ENCODE measurements around the gene MYMK.

Gene MYMK

DNA sequence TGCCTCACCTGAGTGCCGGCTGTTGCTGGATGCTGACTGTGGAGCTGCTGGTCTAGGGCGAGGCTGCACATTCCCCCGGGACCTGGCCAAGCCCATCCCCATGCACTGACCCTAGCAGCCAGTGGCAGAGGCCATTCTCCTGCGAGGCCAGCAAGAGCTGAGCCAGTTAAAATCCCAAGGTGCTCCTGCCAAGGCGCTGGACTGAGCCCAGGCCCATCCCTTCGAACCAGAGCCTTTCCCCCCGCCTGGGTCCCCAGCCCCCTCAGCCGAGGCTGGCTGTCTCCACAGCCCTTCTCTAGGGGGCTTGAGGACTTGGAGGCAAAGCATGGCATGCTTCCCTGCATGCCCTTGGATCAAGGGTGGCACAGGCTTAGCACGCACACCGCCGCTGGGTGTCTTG lies 11.3 kb upstream of the MYMK start:
- DNase-seq: no peak

DNA sequence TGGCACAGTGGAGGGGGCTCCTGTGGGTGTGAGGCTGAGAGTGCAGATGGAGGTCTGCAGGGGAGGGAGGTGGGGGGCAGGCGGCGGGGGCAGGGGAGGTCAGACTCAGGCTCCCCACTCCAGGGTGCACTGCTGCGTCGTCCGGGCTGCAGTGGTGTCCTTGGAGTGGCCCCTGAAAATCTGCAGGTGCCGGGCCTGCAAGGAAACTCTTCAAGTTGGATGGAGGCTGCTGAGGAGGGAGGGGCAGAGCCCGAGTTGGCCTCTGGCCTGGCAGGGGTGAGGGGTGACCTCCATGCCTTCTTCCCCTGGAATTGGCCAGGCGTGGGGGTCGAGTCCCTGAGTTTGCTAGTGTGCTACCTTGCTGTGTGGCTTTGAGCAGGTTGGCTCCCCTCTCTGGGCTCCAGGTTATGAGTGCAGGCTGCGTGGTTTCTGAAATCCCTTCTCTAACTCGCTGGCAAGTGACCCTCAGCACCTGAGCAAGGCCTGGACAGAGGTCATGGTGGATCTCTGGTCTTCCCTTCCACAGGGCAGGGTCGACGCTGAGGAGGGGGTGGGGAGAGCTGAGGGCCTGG lies 10.6 kb upstream of the MYMK start:
- DNase-seq: no peak

DNA sequence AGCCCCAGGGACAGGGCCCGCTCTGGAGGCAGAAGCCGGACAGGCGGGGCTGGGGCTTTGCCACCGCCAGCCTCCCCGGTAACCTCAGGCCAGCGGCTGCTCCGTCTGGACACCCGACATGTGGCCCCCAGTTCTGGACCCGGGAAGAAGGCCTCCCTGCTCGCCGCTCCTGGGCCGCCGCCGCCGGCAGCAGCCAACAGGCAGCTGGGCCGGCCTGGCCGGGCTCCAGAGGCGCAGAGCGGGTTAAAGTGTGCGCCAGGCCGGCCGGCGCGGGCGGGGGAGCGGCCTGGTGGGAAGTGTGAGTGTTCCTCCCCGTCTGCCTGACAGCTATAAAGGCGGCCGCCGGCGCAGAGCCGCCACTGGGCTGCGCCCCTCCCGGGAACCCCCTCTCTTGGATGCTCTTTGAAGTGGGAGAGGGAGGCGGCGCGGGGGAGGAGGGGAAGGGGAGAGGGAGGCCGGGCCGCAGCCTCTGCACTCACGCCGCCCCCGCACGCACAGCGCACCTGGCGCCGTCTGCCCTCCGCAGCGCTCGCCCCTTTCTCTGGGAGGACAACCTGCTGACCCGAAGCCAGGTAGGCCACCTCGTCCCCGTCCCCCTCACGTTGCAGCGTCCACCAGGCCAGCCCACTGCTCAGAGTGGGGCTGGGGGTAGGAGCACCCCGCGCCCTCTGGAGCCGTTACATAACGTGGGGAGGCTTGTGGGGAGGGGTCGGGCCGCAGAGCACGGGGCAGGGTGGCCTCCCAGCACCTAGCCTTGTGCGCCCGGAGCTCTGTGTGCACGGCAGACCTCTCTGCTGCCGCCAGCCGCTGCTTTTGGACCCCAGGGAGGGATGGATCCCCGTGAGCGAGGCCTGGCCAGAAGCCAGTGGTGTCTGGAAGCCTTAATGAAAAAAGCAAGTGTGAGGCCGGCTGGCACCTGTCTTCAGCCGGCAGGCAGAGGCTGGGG lies 9.9 kb upstream of the MYMK start, which contains the start of gene ADAMTSL2:
TSS of gene ADAMTSL2 (plus strand) at position 359 of the 946 bp plus-strand sequence. CDS start 2,009 bp downstream, outside the sequence.
- peak in 43 of 51 donors; percentile 17 to 79 (median 54) for DNase-seq

DNA sequence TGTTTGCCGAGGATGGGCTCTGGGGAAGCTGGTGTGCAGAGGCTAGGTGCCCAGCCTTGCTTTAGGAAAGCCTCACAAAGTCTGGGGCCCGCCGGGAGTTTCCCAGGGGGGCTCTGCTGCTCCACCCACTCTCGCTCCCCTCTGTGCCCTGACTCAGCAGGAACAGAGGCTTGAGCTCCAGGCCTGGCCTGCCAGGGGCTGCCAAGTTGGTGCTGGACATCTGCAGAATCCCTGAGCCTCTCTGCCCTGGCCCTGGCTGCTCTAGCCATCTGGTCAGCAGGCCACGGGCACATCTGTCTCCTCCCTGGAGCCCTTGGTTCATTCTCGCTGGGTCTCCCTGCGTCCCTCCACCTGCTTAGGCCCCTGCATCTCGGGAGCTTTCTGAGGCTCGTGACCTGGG lies 9.1 kb upstream of the MYMK start:
- peak in 13 of 51 donors; percentile 30 to 57 (median 47) for DNase-seq

DNA sequence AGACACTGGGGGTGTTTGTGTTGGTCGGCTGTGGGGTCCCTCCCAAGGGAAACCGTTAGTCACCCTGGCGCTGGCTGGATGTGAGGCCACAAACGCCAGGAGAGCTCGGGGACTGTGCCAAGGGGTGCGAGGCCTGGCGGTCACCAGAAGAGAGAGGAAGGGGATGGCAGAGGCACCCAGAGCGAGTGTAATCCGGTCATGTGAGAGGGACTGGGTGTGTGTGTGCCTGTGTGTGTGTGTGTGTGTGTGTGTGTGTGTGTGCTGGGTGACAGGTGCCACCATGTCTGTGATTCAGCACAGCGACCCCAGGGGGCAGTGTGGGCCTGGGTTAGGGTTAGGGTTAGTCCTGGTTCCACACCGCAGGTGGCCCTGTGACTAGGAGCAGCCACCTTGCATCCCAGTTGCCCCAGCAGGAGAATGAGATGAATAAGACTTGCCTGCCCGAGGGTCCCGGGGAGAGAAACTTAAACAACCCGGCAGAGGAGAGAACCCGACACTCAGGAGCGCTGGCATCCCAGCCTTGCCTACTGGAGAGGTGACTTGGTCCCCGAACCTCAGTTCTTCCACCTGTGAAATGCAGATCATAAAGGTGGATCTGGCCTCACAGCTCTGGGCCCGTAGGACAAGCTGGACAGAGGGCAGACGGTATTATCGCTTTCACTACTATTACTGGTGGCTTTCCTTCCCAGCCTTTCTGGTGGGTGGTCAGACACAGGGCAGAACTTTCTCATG lies 8.3 kb upstream of the MYMK start:
- peak in 41 of 51 donors; percentile 5 to 70 (median 36) for DNase-seq

DNA sequence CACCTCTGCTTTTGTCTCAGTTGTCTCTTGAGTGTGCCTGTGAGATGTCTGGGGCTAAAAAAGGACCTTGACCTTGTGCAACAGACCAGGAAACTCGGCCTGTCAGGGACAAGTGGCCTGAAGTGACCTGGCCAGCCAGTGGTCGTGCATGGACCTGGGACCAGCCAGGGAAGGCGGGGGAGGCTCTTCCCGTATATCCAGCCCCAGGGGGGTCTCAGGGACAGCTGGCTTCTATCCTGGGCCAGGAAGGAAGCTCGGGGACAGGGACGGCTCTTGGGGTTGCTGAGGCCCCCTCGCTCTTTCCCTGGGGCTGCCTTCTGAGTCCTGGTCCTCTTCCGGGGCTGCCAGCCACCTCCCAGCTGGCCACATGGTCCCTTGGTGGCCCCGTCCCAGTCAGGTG lies 6.5 kb upstream of the MYMK start:
- no peak for DNase-seq

DNA sequence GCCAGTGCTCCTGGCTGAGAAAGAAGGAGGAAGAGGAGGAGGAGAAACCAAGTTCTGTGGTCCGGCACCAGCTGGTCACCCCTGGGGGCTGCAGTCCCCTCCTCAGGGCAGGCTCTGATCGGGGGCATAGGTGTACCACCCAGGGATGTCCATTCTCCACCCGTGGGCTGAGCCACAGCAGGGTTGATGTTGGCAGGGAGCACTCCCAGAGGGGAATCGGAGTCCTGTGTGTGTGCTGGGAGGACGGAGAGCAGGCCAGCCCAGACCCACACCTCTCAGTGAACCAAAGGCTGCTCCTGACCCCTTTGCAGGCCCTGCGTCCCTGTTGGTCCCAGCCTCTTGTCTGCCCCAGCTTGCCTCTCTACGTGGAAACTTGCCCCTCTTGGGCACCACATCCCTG lies 5.1 kb upstream of the MYMK start:
- DNase-seq: no peak

DNA sequence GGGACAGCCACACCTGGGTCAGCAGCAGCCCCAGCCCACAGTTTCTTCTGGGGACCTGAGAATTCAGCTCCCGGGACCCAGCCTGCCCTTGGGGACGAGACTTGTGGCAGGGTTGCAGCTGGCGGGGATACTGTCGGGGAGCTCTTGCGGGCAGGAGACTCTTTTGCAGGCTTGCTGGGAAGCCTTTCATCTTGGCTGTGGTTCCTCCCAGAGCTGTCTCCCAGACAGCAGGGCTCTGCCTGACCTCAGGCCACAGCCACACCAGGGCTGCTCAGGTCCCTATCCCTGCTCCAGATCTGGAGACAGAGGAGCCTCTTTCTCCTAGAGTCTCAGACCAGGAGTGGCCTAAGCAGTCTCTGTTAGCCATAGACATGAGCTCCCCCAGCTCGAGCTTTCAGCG lies 4.7 kb upstream of the MYMK start:
- DNase-seq: no peak

DNA sequence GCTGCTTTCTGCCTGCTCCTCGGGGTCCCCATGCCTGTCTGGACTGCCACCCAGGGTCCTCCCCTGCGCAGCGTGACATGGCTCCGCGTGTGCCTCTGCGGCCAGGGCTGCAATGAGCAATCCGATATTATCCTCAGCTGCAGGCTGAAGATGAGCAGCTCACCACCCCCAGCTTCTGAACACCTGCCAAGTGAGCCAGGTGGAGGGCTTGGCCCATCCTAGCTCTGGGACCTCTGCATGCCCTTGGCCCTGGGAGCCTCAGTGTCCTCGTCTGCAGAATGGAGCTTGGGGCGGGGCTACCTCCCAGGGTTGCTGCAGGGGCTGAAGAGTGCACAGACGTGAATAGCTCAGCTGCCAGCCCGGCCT lies 4.1 kb upstream of the MYMK start:
- no peak for DNase-seq

DNA sequence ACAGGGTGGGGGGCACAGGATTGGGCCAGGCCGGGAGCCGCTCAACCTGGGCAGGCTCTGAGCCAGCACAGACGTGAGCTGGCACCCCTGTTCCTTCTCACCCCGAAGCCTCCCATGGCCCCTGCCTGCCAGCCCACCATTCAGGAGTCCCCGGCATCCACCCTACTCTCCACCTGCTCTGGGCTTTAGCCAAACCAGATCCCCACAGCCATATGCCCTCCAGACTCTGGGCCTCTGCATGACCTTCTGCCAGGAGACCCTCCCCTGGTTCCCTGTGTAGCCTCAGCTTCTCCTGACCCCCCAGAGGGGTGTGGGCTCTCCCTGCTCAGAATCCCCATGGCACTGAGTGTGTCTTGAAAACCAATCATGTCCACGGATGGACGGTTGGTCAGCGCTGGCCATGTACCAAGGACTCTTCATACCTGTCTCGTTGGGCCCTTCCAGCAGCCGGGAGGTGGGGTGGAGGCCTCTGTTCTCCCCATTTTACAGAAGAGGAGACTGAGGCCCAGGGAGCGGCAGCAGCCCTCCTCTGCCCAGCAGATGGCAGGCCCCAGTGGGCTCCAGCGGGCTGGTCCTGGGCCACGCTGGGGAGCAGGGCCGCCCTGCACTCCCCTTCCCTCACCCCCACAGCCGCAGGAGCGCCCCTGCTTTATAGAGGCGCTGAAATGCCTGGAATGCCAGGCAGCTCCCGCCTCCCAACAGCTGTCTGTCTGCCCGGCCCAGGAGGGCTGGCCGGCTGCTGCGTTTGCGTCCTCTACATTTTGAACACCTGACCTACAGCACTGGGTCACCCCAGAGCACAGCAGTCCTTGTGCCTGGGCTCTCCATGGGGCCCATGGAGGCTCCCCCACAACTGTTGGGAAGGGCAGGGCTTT lies 3.5 kb upstream of the MYMK start:
- DNase-seq: no peak

DNA sequence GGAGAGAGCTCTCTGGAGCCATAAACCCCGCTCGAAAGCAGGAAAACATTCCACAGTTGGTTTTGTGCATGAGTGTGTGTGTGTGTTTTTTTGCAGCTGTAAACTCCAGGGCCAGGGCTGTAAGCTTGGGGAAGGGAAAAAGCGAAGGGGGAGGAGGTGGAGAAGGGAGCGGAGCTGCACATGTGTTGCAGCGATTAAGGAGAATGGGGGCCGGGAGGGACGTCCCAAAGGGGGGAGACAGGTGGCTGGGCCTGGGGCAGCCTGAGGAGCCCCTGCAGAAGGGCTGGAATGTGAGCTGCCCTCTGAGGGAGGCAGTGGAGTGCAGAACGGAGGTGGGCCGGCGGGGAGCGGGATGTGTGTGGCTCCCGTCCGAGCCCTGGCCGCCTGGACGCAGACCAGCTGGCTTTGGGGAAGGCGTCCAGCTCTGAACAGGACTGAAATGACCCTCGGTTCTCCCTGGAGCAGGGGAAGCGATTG lies 2.7 kb upstream of the MYMK start:
- peak in 24 of 51 donors; percentile 8 to 67 (median 47) for DNase-seq

DNA sequence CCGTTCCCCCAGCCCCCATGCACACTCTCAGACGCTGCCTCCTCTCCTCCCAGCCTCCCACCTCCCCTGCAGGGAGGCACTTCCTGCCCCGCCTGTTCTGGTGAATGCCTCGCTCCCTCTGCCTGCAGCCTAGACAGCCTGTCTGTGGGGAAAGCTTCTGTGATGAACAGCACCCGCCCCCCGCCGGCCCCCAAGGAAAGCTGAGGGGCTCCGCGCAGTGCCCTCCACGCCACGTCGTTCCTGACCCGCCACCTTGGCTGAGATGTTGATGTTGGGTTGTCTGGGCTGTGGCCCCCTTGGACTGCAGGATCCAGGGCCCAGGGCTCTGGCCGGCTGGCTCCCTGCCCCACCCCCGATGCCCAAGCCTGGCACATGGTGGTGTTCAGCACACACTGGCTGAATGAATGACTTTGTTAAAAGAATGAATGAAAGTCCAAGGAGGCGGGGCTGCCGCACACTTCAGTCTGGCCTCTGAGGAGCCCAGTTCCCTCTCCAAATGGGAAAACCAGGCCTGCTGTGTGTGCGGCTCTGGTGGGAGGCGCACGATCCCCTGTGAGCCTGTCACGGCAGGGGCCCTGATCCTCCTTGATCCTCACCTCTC lies 2.1 kb upstream of the MYMK start:
- peak in 40 of 51 donors; percentile 18 to 87 (median 65) for DNase-seq

DNA sequence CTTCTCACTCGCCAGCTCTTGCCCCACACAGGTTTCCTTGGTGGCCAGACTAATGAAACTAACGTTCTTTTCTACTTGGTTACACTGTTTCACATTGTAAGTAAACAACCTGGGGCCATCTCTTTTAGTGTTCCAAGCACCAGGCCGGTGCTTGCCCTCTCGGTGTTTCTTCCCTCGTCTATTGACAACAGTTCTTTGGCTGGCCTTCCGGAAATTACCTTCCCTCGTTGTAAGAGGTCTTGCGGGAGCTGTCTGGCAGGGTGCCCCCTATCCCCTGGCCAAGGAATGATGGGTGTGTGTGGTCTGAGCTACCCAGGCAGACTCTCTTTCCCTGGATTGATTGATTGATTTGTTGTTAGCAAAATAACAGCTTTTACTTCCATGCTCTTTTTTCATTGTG lies 918 bp upstream of the MYMK start:
- no peak for DNase-seq

DNA sequence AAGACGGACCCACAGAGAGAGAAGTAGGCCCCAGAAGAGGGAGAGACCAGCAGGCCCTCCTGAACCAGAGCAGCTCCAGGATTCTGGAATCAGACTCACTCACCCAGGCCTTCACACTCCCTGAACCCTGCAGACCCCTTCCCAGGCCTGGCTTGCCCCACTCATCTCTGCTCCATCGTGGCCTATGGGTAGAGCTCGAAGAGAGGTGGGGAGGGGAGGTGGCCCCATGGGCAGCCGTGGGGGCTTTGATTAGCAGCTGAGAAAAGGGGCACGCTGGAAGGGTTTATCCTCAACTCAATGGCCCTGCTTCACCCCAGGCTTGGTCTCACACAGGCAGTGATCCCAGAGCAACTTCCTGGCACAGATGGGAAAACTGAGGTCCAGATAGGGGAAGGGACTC lies 613 bp downstream of the MYMK start:
- DNase-seq: no peak

DNA sequence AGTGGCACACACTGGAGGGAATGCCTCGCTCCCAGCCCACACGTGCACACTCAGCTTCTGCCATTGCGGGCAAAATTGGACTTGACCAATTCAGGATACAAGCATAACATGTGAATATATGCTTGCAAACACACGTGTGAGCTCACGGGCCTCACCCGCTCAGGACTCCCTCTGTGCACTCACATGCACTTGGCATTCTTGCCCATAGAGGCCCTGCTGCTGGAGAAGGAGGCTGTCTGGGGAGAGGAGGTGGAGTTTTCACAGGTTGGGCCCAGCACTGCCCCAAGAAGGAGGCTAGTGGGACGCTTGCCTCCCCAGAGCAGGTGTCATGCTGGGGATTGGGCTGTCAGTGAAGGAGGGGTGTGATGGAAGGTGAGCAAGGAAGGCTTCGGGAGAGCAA lies 1.7 kb downstream of the MYMK start:
- DNase-seq: no peak

DNA sequence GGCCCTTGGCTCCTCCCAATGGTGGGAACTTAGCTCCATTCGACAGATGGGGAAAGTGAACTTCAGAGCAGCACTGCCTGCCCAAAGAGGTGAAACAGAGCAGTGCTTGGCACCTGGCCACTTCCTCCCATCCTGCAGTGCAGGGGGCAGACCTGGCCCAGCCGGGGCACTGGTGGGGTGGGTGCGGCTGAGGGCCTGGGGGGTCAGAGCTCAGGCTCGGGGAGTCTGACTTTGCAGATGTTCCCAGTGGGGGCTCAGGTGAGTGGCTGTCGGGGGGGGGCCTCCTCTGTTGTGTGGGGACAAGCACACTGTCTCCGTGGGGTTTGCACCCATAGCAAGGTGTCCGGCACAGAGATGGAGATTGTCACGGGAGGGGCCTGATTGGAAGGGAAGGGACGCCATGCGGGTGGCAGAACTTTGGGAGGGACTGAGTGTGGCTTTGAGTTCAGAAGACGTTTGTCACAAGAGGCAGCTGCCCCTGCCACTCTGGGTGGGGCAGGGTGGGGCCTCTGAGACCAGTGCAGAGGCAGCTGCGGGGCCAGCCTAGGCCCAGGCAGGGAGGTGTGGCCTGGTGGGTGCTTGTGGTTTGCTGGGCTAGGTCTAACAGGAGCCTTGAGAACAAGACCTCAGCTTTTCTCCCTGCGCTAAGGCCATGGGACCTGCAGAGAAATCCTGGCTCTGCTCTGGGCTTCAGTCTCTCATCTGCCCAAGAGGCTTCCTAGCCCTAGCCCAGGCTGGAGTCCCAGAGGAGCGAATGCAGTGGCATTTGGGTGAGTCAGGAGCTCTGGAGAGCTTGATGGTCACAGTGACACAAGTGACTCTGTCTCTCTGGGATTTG lies 2.5 kb downstream of the MYMK start:
- no peak for DNase-seq

DNA sequence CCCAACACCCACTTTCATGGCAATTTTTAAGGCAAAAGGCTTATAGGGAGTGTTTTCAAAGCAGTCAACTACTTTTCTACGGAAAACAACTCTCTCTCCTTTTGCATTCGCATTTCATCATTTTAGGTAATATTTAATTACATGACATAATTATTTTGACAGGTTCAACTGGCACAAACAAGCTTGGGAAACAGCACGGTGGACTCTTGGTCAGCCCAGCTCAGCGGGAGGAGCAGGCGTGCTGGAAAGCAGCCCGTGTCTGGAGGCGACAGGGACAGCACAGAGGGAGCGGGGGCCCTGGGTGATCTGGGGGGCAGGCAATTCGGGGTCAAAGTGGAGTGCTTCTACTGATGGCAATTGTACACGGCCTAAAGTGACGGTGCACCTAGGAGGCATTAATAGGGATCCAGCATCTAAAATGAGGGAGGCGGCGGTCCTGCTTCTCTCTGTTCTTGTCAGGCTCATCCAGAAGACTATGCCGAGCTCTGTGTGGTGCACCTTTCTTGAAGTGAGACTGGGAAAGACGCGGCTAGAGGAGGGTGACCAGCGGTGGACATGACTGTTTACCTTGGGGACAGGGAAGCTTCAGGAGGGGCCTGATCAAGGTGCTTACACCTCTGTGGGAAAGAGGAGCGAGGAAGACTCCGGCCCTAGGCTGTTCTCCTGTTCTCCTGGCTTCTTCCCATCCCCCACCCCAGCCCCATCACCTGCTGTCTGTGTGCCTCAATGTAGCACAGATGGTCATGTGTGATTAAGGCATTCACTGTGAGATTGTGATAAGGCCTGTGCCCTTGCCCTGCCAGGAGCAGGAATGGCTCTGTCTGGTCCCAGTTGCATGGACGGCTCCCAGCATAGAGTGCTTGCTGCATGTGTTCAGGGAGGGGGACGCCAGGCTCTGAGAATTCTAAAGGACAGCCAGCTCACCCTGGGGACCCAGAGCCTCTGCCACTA lies 3.4 kb downstream of the MYMK start:
- peak in 21 of 51 donors; percentile 15 to 75 (median 47) for DNase-seq

DNA sequence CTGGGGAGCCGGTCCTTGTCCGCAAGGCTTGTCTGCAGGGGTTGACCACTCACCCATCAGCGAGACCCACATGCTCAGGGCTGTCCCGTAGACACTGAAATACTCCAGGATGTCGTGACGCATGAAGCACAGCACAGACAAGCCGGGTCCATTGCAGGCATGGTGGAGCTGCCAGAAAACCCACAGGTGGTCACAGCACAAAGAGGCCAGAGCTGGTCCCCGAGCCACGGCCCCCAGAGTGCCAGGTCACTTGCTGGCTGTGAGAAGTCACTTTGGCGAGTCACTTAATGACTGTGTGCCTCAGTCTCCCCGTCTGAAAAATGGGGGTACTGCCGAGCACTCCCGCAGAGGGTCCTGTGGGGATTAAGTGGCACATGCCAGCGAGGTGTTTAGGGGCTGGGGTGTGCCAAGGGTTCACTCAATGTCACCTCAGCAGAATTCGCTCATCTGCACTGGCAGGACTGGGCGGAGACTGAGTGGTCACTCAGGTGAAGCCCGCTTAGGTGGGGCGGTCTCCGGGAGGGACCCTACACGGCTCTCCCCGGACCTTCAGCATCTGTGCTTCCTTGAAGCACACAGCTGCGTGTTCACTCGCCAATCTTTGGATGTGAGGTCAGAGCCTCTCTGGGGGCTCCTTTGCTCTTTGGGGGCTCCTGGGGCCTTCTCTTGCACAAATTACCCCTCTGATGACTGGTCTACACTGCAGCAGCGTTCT lies 4.5 kb downstream of the MYMK start:
- no peak for DNase-seq
